GM19455 (cell line): ENCODE results near the gene USP30.
A peak's percentile ranks its signal among the peaks of the same experiment; 100 is the strongest.
"Not testable (repeated sequence)": the region's sequence is repeated elsewhere in the genome, so short reads cannot be mapped to it uniquely, and the experiment has no call there.

Experiments
- ATAC-seq: cut with Tn5 transposase; IDR thresholded peaks from one replicate; pipeline ENCODE4 v1.9.1; 2021; ENCODE audit not compliant: unreplicated experiment

The USP30 gene

DNA sequence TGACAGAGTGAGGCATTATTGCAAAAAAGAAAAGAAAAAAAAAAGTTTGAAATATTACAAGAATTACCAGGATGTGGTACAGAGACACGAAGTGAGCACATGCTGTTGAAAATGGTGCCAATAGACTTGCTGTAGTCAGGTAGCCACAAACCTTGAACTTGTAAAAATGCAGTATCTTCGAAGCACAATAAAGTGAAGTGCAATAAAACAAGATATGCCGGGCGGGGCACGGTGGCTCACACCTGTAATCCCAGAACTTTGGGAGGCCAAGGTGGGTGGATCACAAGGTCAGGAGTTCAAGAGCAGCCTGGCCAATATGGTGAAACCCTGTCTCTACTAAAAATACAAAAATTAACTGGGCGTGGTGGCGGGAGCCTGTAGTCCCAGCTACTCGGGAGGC lies 2.6 kb upstream of the USP30 start:
- not testable (repeated sequence) for ATAC-seq

DNA sequence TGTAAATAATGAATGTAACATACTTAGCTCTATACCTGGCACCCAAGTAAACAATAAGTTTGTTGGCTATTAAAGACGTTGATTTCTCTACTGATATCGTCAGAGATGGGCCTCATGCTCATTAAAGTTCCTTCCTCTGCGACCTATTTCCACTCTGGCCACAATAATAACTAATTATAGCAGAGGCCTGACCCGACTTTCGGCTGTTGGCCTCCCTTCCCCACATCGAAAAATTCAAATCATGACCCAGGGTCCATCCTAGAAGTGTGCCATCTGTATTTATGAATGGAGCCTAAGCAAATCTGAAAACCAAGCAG lies 321 bp upstream of the USP30 start:
- no peak for ATAC-seq

DNA sequence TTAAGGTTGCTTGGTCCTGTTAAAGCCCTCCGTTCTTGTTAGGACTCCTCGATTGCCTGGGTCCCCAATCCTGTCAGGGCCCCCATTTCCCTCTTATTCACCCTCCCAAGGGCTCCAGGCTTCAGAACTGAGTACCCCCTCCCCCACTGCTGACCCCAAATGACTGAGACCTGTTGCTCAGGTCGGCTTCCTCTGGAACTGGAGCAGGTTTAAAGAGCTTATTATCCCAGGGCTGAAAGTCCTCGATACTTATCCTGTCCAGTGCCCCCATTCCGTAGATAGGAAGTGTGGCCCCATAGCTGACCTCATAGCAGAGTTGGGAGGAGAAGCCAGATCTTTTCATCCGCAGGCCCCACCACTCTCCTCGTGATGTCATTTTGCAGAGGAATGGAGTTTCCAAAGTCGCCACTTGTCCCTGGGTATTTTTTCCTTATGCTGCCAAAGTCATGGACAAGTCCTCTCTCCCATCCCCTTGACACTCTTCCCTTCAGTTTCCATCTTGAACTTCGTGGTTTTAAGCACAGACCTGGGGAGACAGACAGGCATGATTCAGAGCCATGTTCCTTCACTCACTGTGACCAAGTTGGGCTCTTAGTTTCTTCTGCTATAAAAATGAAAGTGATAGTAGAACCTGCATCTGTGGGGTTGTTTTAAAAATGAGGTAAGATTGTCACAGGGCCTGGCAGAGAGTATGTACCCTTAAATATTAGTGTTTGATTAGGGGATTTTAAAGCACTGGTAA lies 1.2 kb downstream of the USP30 start:
- peak; percentile 47 for ATAC-seq

DNA sequence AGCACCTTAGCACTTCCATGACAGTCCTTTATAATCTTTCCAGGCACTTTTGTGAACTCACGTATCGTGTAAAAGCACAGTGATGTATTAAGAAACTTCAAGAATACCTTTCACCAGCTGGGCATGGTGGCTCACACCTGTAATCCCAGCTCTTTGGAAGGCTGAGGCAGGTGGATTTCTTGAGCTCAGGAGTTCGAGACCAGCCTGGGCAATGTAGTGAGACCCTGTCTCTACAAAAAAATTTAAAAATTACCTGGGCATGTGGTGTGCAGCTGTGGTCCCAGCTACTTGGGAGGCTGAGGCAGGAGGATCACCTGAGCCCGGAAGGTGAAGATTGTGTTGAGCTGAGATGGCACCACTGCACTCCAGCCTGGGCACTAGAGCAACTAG lies 1.7 kb downstream of the USP30 start:
- peak; percentile 4 for ATAC-seq

DNA sequence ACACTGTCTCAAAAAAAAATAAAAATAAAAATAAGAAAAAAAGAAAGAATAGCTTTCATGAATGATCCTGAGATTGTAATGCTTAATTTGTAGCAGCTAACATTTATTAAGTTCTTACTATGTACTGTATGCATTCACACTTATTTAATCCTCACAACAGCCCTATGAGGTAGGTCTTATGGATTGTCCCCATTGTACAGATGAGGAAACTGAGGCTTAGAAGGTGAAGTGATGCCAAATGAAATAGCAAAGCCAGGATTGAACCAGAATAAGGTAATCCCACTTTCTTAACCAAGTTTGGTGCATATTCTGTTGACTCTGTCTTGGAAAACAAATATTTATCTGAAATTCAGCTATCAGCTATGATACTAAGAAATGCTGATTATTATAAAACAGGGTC lies 2.1 kb downstream of the USP30 start:
- no peak for ATAC-seq

DNA sequence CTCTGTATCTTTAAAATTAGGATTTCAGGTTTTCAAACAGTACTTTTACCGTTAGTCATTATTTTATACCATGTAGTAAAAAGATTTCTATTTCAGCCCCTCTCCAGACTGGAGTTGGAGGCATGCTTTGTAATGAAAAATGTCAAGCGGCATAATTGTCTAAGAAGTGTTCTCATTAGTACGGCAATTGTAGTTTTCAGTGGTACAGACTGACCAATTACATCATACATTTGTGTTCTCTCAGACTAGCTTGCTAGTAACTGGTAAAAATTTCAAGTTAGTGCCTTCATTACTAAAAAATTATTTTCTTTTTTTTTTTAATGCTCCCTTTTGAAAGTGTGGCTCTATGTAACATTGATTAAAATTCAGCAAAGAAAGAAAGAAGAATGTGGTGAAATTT lies 4.5 kb downstream of the USP30 start:
- ATAC-seq, result no peak

DNA sequence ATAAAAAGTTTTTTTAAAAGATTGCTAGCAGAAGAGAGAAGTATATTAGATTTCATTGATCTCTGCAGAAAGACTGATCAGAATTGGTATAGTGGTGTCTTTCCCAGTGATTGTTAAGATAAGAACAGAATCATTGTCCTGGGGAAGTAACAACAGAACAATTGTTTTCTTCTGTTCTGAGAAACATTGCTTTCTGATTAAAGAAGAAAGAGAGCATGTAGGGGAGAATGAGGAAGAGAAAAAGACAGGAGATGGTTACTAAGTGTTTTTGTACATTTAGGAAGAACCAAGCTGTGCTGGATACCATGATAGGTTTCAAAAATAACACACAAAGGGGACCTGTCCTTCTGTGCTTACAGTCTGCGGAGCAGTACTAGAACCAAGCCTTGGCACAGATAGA lies 5.0 kb downstream of the USP30 start:
- no peak for ATAC-seq

DNA sequence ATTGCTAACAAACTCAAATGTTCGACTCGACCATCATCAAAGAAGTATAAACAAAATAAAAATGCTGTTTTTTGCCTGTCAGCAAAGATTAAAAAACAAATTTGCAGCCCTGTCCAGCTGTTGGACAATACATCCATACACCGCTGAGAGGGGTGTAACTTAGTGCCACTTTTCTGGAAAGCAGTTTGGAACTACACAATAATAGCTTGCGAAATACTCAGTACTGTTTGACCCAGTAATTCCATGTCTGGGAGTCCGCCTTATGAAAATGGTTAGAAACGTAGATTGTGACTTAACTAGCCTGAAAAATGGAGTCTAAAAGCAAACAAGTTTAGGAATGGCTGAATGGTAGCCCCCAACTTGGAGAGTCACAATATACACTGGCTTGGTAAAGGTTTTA lies 6.4 kb downstream of the USP30 start:
- no peak for ATAC-seq

DNA sequence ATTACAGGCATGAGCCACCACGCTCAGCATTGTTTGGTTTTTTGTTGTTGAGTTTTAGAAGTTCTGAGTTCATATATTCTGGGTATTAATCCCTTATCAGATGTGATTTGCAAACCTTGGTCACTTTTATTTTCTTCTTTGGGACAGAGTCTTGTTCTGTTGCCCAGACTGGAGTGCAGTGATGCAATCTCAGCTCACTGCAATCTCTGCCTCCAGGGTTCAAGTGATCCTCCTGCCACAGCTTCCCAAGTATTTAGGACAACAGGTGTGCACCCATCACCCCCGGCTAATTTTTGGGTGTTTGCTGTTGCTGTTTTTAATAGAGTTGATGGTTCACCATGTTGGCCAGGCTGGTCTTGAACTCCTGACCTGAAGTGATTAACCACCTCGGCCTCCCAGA lies 11.8 kb downstream of the USP30 start:
- no peak for ATAC-seq

DNA sequence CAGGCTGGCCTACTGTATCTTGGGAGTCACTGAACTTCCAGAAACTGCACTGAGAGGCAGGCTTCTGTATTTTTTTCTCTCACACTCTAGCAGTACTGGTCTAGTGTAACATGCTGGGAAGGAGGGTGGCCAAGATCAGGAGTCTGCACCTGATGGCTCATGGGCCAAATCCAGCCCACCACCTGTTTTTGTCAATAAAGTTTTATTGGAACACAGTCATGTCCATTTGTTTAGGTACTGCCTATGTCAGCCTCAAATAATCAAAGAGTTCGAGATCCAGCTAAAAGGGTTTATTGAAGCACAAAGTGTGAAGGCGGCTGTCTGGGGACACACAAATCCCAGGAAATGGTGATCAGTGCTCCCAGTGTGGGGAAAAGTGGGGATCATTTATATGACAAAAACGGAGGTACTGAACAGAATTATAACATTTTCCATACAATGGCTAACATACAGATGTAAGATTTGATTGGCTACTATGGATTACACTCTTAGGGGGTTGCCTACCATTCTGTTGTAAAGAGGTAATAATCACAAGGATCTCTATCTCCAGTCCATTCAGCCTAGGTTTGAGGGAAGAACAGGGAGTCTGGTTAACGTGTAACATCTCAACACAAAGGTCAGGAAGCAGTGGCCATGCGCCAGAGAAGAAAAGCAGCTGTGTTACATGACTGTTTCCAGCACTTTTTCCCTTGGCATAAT lies 12.9 kb downstream of the USP30 start:
- ATAC-seq, result no peak

DNA sequence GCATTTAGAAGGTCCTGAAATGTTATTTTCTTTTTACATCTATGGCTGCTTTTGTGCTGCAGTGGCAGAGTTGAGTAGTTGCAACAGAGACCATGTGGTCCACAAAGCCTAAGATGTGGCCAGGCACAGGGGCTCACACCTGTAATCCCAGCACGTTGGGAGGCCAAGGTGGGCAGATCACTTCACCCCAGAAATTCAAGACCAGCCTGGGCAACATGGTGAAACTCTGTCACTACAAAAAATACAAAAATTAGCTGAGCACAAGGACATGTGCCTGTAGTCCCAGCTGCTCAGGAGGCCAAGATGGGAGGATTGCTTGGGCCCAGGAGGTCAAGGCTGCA lies 13.4 kb downstream of the USP30 start:
- ATAC-seq, result no peak

DNA sequence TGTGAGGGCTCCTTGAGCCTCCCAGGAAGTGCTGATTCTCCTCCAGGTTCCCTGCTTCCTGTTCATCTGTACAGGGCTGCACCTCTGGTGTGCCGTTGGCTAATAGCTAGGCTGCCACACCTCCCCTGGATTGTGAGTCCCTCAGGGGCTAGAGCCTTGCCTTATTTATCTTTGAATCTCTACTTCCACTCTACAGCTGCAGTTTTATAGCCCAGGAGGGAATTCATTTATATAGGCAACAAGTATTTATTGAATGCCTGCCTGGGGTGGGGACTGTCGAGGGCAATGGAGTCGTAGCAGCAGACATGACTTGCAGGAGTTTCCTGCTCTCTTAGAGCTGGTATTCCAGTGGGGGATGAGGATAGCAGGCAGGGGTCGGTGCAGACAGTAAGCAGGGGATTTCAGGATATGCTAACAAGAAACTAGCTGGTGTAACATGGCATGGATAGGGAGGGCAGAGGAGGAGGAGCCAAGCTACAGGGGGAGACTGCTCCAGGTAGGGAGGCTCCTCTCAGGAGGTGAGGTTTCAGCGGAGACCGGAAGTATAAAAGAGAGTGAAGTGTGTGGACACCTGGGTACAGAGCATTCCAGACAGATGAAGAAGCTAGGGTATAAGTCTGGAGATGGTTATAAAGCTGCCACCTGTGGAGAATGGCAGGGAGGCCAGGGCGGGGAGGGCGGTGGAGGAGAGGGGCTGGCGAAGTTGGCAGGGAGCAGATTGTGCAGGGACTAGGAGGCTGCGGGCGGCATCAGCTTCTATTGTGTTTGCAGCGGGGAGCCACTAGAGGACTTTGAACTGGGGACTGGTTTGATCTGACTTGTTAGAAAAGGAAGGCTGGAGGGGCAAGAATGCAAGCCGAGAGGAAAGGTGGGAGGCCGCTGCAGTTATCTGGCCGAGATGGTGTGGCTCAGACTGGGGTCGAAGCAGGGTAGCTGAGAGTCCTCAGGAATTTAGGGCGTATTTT lies 17.2 kb downstream of the USP30 start:
- no peak for ATAC-seq

DNA sequence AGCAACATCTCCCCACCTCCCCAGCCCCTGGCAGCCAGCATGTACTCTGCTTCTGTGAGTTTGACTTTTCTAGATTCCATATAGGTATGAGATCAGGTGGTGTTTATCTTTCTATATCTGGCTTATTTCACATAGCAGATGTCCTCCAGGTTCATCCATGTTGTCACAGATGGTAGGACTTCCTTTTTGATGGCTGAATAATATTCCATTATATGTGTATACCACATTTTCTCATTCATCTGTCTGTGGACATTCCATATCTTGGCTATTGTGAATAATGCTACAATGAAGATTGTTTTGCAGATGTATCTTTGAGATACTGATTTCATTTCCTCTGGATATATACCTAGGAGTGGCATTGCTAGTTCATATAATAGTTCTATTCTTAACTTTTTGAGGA lies 22.5 kb downstream of the USP30 start:
- no peak for ATAC-seq

DNA sequence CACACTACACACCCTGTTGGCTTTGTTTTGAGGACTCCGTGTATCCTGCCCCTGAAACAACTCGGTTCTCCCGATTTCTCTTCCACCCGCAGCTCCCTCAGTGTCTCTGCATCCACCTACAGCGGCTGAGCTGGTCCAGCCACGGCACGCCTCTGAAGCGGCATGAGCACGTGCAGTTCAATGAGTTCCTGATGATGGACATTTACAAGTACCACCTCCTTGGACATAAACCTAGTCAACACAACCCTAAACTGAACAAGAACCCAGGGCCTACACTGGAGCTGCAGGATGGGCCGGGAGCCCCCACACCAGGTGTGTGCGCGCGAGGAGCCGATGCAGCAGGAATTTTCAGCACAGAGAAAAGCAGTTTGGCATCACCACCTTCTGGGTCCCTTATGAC lies 30.4 kb downstream of the USP30 start:
- ATAC-seq, result no peak

DNA sequence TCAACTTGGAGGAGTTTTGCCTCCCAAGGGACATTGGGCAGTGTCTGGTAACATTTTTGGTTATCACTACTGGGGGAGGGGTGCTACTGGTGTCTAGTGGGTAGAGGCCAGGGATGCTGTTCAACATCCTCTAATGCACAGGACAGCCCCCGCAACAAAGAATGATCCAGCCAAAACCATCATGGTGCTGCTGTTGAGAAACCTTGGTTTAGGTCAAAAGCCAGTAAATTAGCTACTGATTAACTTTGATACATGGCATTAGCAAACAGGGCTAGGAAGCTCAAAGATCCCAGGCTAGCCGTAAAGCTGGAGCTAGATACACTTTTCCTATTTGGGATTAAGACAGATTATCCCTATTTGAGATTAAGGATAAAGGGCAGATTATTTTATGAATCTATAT lies 32.0 kb downstream of the USP30 start:
- no peak for ATAC-seq

DNA sequence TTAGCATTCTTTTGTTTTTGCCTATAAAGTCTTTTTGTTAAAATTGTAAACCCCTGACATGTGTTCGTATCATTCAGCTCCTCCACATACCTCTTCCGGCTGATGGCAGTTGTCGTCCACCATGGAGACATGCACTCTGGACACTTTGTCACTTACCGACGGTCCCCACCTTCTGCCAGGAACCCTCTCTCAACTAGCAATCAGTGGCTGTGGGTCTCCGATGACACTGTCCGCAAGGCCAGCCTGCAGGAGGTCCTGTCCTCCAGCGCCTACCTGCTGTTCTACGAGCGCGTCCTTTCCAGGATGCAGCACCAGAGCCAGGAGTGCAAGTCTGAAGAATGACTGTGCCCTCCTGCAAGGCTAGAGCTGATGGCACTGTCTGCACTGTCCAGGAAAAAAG lies 33.2 kb downstream of the USP30 start:
- ATAC-seq, result no peak

DNA sequence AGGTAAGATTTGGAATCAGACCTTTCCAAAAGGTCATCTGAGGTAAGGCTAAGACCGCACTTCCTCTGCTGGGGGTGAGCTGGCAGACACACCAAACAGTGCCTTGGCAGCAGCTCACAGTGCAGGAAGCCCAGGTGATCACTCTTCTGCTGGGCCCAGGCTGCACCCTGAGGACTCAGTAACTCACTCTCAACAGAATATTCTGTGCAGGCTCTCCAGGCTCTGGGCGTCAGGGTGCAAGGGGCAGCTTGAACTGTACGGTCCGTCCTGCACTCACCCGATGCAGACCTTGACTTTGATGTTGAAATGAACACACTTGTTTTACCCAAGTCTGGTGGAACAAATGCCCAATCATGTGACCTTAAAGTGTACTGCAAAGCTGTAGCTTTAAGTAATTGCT lies 34.9 kb downstream of the USP30 start:
- no peak for ATAC-seq

DNA sequence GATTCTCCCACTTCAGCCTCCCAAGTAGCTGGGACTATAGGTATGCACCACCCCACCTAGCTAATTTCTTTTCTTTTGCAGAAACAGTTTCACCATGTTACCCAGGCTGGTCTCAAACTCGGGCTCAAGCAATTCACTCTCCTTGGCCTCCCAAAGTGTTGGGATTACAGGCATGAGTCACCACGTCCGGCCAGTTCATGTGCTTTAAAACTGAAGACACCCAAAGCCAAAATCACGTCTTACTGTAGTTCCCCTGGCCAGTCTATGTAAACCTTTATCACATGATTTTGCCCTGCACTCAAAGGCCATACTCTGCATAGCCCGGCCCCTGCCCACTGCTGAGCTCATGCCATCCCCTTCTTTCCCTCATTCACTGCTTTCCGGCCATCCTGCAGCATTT lies 36.4 kb downstream of the USP30 start:
- ATAC-seq, result no peak

DNA sequence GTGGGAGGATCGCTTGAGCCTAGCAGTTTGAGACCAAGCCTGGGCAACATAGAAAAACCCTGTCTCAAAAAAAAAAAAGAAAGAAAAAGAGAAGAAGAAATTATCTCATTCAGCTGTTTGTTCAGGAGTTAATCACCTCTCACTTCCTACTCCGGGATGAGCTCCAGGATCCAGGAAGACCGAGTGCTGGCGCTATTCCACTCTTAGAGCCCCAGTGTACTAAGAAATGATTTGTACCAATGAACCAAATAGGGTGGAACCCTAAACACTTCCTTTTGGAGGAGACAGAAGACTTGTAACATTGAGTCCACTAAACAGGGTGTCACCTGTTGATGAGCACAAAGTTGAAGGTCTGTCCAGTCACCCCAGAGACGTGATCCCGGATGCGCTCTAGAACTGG lies 37.3 kb downstream of the USP30 start:
- ATAC-seq, result no peak

DNA sequence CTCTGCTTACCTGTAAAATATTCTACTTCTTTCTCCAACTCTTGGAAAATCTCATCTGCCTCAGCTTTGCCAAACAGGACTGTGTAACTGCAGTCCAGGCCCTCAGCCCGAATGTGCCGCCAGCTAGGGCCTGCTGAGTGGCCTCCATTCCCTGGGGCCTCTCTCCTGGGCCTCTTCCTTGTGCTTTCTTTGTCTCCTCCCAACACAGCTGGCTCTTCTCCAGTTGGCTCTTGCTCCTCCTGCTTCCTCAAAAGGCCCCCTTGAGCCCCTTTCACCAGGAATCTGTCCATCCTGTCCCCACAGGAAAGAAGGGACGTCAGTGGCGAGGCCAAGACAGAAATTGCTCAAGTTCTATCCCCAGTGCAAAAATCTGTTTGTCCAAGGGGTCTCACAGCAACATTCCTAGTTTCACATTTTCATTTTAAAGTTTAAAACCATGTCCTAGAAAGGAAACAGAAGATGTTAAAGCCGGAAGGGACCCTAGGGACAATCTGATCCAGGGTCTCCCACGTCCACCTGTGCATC lies 40.2 kb downstream of the USP30 start:
- ATAC-seq, result no peak

DNA sequence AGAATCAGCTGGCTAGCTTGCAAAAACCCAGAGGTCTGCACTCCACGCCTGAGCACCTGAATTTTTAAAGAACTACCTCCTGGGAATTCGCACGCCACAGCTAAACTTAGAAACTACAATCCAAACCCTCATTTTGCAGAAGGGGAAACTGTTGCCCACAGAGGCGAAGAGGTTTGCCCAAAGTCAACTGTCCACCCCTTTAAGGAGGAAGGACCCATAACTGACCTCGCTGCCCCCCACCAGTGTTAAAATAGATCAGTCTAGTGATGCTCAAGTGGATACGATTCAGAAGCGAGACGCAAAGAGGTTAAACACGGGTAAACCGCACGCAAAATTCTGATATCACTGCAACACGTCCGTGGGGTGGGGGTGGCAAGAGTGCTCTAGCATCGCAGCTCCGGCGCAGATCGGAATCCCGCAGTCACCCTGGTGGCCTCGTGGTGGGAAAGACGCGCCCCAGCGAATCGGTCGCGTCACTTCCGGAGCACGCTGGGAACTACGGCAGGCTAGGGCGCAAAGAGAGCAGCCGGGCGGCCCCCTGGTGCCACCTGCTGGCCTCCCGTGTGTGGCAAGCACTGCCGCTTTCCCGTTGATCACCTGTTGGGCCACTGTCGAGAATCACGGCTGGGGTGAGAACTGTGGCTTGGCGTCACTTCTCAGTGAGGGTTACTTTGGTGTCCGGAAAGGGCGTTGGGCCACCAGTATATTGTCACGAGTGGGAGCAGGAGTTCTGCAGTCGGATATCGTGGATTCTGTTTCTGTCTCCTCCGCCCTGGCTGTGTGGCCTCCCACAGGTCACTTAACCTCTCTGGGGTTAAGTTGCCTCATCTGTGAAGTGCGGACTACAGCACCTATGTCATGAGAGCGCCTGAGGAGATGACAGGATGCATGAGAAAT lies 40.9 kb downstream of the USP30 start, which contains the start of gene ALKBH2:
Gene ALKBH2, minus strand, starts transcription at position 451 of the 897 bp plus-strand sequence. CDS start 686 bp downstream, outside the sequence.
- peak; percentile 48 for ATAC-seq
